Adrenal gland (tissue), 5 donors: ENCODE measurements around the gene REST.

Experiments used
- POLR2A ChIP-seq, 2 donors: fragments of 450-650 bp; IDR thresholded peaks; one replicate each; pipeline ENCODE4 v1.6.1; 2017; ENCODE audit warnings: antibody characterized with exemption in 2 of 2, mild to moderate bottlenecking in 2 of 2, moderate library complexity in 1 of 2
- TF ChIP-seq, protein P1 (sequence below), 6 experiments: fragments of 450-650 bp in 4 of 6; fragments of 200-600 bp in 2 of 6; sonication (generic) in 1 of 6; IDR thresholded peaks; 1 replicate in 5 of 6; 2 replicates in 1 of 6; pipeline versions ENCODE4 v1.5.1 to v1.8.0; 2016 to 2021; ENCODE audit warnings: antibody characterized with exemption in 6 of 6, mild to moderate bottlenecking in 2 of 6, moderate library complexity in 1 of 6
- donor health status: DM: no; HTN: no; CAD: no.

DNA sequence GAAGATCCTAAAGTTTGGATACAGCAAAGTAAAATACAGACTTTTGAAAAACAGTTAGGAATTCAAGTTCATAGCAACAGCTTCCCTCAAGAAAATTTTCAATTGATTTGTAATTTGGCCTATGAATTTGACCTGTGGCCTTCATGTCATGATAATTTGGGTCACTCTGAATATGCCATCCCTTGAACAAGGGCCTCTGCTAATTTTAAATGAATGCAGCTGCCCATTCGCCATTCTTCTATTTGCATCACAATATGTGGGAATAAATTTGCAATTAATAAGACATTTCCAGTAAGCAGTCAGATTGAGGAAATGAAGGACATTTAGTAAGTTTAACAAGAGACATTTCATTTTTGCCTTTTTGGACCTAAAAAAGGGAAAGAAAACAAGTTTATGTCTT lies 1.9 kb upstream of the REST start:
- TF ChIP-seq, protein P1, sequence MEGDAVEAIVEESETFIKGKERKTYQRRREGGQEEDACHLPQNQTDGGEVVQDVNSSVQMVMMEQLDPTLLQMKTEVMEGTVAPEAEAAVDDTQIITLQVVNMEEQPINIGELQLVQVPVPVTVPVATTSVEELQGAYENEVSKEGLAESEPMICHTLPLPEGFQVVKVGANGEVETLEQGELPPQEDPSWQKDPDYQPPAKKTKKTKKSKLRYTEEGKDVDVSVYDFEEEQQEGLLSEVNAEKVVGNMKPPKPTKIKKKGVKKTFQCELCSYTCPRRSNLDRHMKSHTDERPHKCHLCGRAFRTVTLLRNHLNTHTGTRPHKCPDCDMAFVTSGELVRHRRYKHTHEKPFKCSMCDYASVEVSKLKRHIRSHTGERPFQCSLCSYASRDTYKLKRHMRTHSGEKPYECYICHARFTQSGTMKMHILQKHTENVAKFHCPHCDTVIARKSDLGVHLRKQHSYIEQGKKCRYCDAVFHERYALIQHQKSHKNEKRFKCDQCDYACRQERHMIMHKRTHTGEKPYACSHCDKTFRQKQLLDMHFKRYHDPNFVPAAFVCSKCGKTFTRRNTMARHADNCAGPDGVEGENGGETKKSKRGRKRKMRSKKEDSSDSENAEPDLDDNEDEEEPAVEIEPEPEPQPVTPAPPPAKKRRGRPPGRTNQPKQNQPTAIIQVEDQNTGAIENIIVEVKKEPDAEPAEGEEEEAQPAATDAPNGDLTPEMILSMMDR (IDR thresholded peaks at IDR 0.05), result no peak
- TF ChIP-seq POLR2A (IDR thresholded peaks at IDR 0.05), result no peak
